ENCODE data around the gene DOCK3. TPM values are rescaled to one million over a fixed set of nuclear protein-coding genes. Genes with fewer than 3 reads are reported as not detected.

DOCK3 gene
- total and polyA plus RNA-seq, 10 of the 15 experiments (the other 5 are each of a cell fraction or from before 2014, with no cell fraction given), result 0.02 to 0.52 (median 0.04) TPM; not detected in 5

DNA sequence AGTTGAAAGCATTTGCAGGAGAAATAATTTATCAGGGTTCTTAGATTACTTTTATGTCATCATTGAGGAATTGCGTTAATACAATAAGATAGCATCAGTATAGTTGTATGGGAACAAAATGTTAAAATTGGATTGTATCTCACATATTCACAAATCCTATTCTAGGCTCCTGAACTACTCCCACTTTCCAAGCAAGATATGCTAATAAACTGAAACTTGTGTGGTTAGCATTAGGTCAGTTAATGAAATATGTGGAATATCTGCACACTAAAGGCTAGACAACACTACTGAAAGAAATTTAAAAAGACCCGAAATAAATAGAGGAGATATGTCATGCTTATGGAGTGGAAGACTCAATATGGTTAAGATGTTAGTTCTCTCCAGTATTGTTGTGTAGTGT lies 272.7 kb downstream of the DOCK3 start:
- Histone ChIP-seq H3K79me2 (ENCODE audit: control insufficient read depth, insufficient read depth, low read length) (no peaks in the 10 kb centered on the region), H3K27ac (ENCODE audit: control insufficient read depth, insufficient read depth) (no peak overlapping the region), H3K9me3 (replicated peaks; ENCODE audit: control insufficient read depth, insufficient read depth, low read length) (no peaks in the 10 kb centered on the region), H3K9ac (ENCODE audit: control insufficient read depth, insufficient read depth, low read length) (no peak overlapping the region), H2AFZ (ENCODE audit: control insufficient read depth, low read depth, low read length) (no peak overlapping the region), H3K4me1 (ENCODE audit: control insufficient read depth, insufficient read depth, low read length) (no peaks in the 10 kb centered on the region), H3K4me2 (ENCODE audit: control insufficient read depth, insufficient read depth) (no peak overlapping the region), H3K36me3 (ENCODE audit: control insufficient read depth in 2 of 2, insufficient read depth in 2 of 2, low read length in 1 of 2) (no peaks in the 10 kb centered on the region), H3K4me3 (no peak overlapping the region), H4K20me1 (ENCODE audit: control insufficient read depth, insufficient read depth) (no peaks in the 10 kb centered on the region), H3K27me3 (replicated peaks in 1 of 2; ENCODE audit: control insufficient read depth in 2 of 2, insufficient read depth in 2 of 2, low read length in 1 of 2) (0 out of 4 replicates have a peak, but pooled peaks cover 0 to 2% of the 10 kb centered on the region in 2 experiments)
- 100% methylated on average over 2 of the region's 2 CpGs for WGBS (ENCODE audit: insufficient coverage, insufficient replicate concordance, low lambda C conversion rate, missing lambda C conversion rate)
- ChIA-PET CTCF (no interaction called here), SMC1A (ENCODE audit: uncharacterized antibody, unreplicated experiment) (no interaction called here), RAD21 (ENCODE audit: unreplicated experiment) (no interaction called here), POLR2A (no interaction called here)
- intact Hi-C loops (cut with micrococcal nuclease; ENCODE audit: unreplicated experiment), result no loop called here
- DNase-seq (ENCODE audit: low read depth, low spot score), result no peak
- TF ChIP-seq, protein P1, sequence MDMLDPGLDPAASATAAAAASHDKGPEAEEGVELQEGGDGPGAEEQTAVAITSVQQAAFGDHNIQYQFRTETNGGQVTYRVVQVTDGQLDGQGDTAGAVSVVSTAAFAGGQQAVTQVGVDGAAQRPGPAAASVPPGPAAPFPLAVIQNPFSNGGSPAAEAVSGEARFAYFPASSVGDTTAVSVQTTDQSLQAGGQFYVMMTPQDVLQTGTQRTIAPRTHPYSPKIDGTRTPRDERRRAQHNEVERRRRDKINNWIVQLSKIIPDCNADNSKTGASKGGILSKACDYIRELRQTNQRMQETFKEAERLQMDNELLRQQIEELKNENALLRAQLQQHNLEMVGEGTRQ (IDR thresholded peaks at IDR 0.05; ENCODE audit: borderline replicate concordance, low read depth, low read length), result no peak
- no peak for TF ChIP-seq CEBPB (IDR thresholded peaks at IDR 0.05; ENCODE audit: borderline replicate concordance in 1 of 2, low read depth in 2 of 2, low read length in 2 of 2)
- no peak for TF ChIP-seq SIN3A (IDR thresholded peaks at IDR 0.05; ENCODE audit: low read depth, low read length)
- TF ChIP-seq, protein P2, sequence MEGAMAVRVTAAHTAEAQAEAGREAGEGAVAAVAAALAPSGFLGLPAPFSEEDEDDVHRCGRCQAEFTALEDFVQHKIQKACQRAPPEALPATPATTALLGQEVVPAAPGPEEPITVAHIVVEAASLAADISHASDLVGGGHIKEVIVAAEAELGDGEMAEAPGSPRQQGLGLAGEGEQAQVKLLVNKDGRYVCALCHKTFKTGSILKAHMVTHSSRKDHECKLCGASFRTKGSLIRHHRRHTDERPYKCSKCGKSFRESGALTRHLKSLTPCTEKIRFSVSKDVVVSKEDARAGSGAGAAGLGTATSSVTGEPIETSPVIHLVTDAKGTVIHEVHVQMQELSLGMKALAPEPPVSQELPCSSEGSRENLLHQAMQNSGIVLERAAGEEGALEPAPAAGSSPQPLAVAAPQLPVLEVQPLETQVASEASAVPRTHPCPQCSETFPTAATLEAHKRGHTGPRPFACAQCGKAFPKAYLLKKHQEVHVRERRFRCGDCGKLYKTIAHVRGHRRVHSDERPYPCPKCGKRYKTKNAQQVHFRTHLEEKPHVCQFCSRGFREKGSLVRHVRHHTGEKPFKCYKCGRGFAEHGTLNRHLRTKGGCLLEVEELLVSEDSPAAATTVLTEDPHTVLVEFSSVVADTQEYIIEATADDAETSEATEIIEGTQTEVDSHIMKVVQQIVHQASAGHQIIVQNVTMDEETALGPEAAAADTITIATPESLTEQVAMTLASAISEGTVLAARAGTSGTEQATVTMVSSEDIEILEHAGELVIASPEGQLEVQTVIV (IDR thresholded peaks at IDR 0.05; ENCODE audit: borderline replicate concordance, partially characterized antibody), result no peak
- TF ChIP-seq, protein P3, sequence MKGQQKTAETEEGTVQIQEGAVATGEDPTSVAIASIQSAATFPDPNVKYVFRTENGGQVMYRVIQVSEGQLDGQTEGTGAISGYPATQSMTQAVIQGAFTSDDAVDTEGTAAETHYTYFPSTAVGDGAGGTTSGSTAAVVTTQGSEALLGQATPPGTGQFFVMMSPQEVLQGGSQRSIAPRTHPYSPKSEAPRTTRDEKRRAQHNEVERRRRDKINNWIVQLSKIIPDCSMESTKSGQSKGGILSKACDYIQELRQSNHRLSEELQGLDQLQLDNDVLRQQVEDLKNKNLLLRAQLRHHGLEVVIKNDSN (IDR thresholded peaks at IDR 0.05; ENCODE audit: borderline replicate concordance, extremely low read length, insufficient read depth, low read depth, low read length), result no peak
- TF ChIP-seq PAX8 (IDR thresholded peaks at IDR 0.05), result no peak
- TF ChIP-seq ZNF384 (IDR thresholded peaks at IDR 0.05; ENCODE audit: borderline replicate concordance, low read depth, low read length), result no peak
- TF ChIP-seq, protein P4, sequence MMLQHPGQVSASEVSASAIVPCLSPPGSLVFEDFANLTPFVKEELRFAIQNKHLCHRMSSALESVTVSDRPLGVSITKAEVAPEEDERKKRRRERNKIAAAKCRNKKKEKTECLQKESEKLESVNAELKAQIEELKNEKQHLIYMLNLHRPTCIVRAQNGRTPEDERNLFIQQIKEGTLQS (IDR thresholded peaks at IDR 0.05; ENCODE audit: borderline replicate concordance, extremely low read depth, low read depth, low read length), result no peak
- TF ChIP-seq SUZ12 (IDR thresholded peaks at IDR 0.05; ENCODE audit: unreplicated experiment), result no peak
- TF ChIP-seq YBX1 (IDR thresholded peaks at IDR 0.05), result no peak
- TF ChIP-seq POLR2A (IDR thresholded peaks at IDR 0.05; ENCODE audit: low read depth, low read length), result no peak
- no peak for TF ChIP-seq MXI1 (IDR thresholded peaks at IDR 0.05; ENCODE audit: low read depth, low read length)
- TF ChIP-seq CHD2 (IDR thresholded peaks at IDR 0.05; ENCODE audit: borderline replicate concordance, low read depth, low read length), result no peak
- TF ChIP-seq, protein P5, sequence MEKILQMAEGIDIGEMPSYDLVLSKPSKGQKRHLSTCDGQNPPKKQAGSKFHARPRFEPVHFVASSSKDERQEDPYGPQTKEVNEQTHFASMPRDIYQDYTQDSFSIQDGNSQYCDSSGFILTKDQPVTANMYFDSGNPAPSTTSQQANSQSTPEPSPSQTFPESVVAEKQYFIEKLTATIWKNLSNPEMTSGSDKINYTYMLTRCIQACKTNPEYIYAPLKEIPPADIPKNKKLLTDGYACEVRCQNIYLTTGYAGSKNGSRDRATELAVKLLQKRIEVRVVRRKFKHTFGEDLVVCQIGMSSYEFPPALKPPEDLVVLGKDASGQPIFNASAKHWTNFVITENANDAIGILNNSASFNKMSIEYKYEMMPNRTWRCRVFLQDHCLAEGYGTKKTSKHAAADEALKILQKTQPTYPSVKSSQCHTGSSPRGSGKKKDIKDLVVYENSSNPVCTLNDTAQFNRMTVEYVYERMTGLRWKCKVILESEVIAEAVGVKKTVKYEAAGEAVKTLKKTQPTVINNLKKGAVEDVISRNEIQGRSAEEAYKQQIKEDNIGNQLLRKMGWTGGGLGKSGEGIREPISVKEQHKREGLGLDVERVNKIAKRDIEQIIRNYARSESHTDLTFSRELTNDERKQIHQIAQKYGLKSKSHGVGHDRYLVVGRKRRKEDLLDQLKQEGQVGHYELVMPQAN (conservative IDR thresholded peaks at IDR 0.05), result no peak
- TF ChIP-seq, protein P6, sequence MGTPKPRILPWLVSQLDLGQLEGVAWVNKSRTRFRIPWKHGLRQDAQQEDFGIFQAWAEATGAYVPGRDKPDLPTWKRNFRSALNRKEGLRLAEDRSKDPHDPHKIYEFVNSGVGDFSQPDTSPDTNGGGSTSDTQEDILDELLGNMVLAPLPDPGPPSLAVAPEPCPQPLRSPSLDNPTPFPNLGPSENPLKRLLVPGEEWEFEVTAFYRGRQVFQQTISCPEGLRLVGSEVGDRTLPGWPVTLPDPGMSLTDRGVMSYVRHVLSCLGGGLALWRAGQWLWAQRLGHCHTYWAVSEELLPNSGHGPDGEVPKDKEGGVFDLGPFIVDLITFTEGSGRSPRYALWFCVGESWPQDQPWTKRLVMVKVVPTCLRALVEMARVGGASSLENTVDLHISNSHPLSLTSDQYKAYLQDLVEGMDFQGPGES (IDR thresholded peaks at IDR 0.05), result no peak
- TF ChIP-seq STAT1 (conservative IDR thresholded peaks at IDR 0.05), result no peak
- ATAC-seq, result no peak
- no peak for FAIRE-seq
- in situ Hi-C loops (cut with MboI), result no loop called here
- no TSS peak for BruUV-seq (replicated peaks)
